Thoracic aorta (tissue), 2 donors: ENCODE measurements around the gene VRTN. TPM values are rescaled to one million over a fixed set of nuclear protein-coding genes. Genes with fewer than 3 reads are reported as not detected.

Experiments used
- ATAC-seq: fragments of 150-250 bp; one replicate; pipeline ENCODE4 v1.8.0; 2017; ENCODE audit warnings: low read depth; ENCODE audit not compliant: insufficient number of reproducible peaks, low FRiP score
- DNase-seq: peaks from one replicate; pipeline ENCODE4 v3.0.0-alpha.2; 2020; ENCODE audit warnings: low spot score
- H3K27ac ChIP-seq, 2 donors: fragments of 200-600 bp; sonication (generic); 1 replicate in 1 of 2; 2 replicates in 1 of 2; pipeline ENCODE4 v1.5.1; 2016; ENCODE audit warnings: mild to moderate bottlenecking in 2 of 2, moderate library complexity in 2 of 2
- H3K27me3 ChIP-seq: fragments of 200-600 bp; sonication (generic); replicated peaks from 2 replicates; pipeline ENCODE4 v1.6.0; 2016; ENCODE audit warnings: mild to moderate bottlenecking; ENCODE audit not compliant: insufficient read depth
- H3K36me3 ChIP-seq: fragments of 200-600 bp; sonication (generic); one replicate; pipeline ENCODE4 v1.5.1; 2016
- H3K4me1 ChIP-seq, 2 donors: fragments of 200-600 bp; sonication (generic); 1 replicate in 1 of 2; 2 replicates in 1 of 2; pipeline versions ENCODE4 v1.5.1 to v1.6.0; 2016; ENCODE audit warnings: low read depth in 2 of 2, mild to moderate bottlenecking in 1 of 2; ENCODE audit not compliant: control insufficient read depth in 1 of 2
- H3K4me3 ChIP-seq: fragments of 200-600 bp; sonication (generic); 2 replicates; pipeline ENCODE4 v1.5.1; 2016; ENCODE audit warnings: mild to moderate bottlenecking
- H3K9me3 ChIP-seq: fragments of 200-600 bp; sonication (generic); 2 replicates; pipeline ENCODE4 v1.5.1; 2016
- total RNA-seq, 2 donors: library from RNA; depleted of rRNA; stranded (reverse); fragments of >200 nt; gene quantifications; one replicate each; pipeline versions ENCODE4 v1.1.0 to v1.2.3, GENCODE V29; 2016
- TF ChIP-seq, protein P1 (sequence below): fragments of 200-600 bp; sonication (generic); IDR thresholded peaks from one replicate; pipeline ENCODE4 v1.5.1; 2019; ENCODE audit warnings: antibody characterized with exemption

Gene VRTN
- total RNA-seq, 2 donors from 2014 or later = not detected

DNA sequence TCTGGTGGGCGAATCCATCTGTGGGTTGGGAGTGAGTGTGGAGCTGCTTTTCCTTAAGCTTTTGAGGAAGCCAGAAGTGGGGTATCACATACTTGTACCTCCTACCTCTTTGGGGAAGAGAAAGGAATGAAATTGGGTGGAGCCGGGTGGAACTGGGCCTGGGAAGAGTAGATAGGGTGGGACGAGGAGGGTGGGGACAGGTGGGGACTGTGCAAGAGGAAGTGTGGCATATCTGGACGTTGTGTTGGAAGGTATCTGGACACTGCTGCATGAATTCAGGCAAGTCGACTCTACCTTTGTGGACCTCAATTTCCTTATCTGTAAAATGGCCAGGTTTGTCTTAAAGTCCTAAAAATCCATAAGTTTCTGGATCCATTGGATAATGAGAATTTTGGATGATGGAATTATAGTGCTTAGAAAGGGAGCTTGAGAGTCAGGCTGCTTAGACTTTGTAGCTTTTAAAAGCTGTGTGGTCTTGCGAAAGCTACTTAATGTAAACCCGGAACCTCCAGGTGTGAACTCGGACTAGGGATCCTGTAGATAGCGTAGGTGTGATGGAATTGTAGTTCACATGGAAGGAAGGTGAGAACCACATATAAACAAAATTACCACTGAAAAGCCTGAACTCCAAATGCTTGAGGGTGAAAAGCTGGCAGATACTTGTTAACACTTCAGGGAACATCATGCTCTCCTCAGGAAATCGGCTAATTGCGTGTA is 2.1 kb downstream of the VRTN start:
- no peak for ATAC-seq
- no peak for DNase-seq
- H3K27me3 ChIP-seq = no peaks in the 10 kb centered on the region
- no peak overlapping the region for H3K4me3 ChIP-seq
- H3K4me1 ChIP-seq = no peaks in the 10 kb centered on the region
- H3K27ac ChIP-seq = no peak overlapping the region
- no peaks in the 10 kb centered on the region for H3K36me3 ChIP-seq
- TF ChIP-seq, protein P1, sequence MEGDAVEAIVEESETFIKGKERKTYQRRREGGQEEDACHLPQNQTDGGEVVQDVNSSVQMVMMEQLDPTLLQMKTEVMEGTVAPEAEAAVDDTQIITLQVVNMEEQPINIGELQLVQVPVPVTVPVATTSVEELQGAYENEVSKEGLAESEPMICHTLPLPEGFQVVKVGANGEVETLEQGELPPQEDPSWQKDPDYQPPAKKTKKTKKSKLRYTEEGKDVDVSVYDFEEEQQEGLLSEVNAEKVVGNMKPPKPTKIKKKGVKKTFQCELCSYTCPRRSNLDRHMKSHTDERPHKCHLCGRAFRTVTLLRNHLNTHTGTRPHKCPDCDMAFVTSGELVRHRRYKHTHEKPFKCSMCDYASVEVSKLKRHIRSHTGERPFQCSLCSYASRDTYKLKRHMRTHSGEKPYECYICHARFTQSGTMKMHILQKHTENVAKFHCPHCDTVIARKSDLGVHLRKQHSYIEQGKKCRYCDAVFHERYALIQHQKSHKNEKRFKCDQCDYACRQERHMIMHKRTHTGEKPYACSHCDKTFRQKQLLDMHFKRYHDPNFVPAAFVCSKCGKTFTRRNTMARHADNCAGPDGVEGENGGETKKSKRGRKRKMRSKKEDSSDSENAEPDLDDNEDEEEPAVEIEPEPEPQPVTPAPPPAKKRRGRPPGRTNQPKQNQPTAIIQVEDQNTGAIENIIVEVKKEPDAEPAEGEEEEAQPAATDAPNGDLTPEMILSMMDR = no peak
- no peaks in the 10 kb centered on the region for H3K9me3 ChIP-seq

- TF ChIP-seq, protein P1 = no peak
- no peaks in the 10 kb centered on the region for H3K9me3 ChIP-seq
- no peaks in the 10 kb centered on the region for H3K36me3 ChIP-seq
- ATAC-seq = no peak
- H3K4me1 ChIP-seq = no peaks in the 10 kb centered on the region
- no peak overlapping the region for H3K4me3 ChIP-seq
- DNase-seq = no peak
- H3K27me3 ChIP-seq = no peaks in the 10 kb centered on the region
- H3K27ac ChIP-seq = no peak overlapping the region
Observed at GRCh38 chr14:74350928-74351323, 2.7 kb downstream of the VRTN start.

DNA sequence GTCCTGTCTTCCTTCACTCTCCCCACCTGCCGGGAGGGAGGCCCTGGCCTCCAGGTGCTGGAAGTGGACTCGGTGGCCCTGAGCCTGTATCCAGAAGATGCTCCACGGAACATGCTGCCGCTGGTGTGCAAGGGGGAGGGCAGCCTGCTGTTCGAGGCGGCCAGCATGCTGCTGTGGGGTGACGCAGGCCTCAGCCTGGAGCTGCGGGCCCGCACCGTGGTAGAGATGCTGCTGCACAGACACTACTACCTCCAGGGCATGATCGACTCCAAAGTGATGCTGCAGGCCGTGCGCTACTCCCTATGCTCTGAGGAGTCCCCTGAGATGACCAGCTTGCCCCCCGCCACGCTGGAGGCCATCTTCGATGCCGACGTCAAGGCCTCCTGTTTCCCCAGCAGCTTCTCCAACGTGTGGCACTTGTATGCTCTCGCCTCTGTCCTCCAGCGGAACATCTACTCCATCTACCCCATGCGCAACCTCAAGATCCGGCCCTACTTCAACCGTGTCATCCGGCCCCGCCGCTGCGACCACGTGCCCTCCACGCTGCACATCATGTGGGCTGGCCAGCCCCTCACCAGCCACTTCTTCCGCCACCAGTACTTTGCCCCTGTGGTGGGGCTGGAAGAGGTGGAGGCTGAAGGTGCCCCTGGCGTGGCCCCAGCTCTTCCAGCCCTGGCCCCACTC is 8.8 kb downstream of the VRTN start:
- Histone ChIP-seq H3K9me3 (no peaks in the 10 kb centered on the region), H3K27me3 (no peaks in the 10 kb centered on the region), H3K4me3 (no peak overlapping the region), H3K36me3 (no peaks in the 10 kb centered on the region), H3K4me1 (no peaks in the 10 kb centered on the region), H3K27ac (no peak overlapping the region)
- TF ChIP-seq, protein P1 = no peak
- ATAC-seq (no peak), DNase-seq (no peak)

- ATAC-seq (no peak), DNase-seq (no peak)
- H3K4me1 ChIP-seq = no peaks in the 10 kb centered on the region
- no peaks in the 10 kb centered on the region for H3K36me3 ChIP-seq
- H3K9me3 ChIP-seq = no peaks in the 10 kb centered on the region
- no peaks in the 10 kb centered on the region for H3K27me3 ChIP-seq
- no peak overlapping the region for H3K27ac ChIP-seq
- no peak overlapping the region for H3K4me3 ChIP-seq
- TF ChIP-seq, protein P1 = no peak
Observed at GRCh38 chr14:74357585-74357984, 9.3 kb downstream of the VRTN start.

- H3K36me3 ChIP-seq = no peaks in the 10 kb centered on the region
- TF ChIP-seq, protein P1 = no peak
- ATAC-seq = no peak
- no peak for DNase-seq
- H3K27ac ChIP-seq = no peak overlapping the region
- H3K4me3 ChIP-seq = no peak overlapping the region
- H3K27me3 ChIP-seq = no peaks in the 10 kb centered on the region
- H3K4me1 ChIP-seq = no peaks in the 10 kb centered on the region
- no peaks in the 10 kb centered on the region for H3K9me3 ChIP-seq
Observed at GRCh38 chr14:74358176-74358829, 10.0 kb downstream of the VRTN start.
